GM12878 (cell line): ENCODE results near the gene DAGLA. TPM values are rescaled to one million over a fixed set of nuclear protein-coding genes. Genes with fewer than 3 reads are reported as not detected.

Source experiments
- ATAC-seq: fragments of 200-7000 bp; cut with Tn5 transposase; 3 replicates; pipeline ENCODE4 v1.9.1; 2020; ENCODE audit warnings: mild to moderate bottlenecking, moderate library complexity
- BruUV-seq: library from RNA; stranded (reverse); fragments of 400-500 nt; replicated peaks from 2 replicates; lab custom pipeline; 2021; lab: Mats Ljungman, UMichigan
- CTCF ChIA-PET: fragments of 300-600 bp; sonication (Branson Sonifier 250); formaldehyde crosslinking; extraction: SDS; loops from one replicate; lab custom pipeline; 2021; ENCODE audit warnings: inconsistent platforms; lab: Yijun Ruan, JAX
- POLR2A ChIA-PET: fragments of 350-600 bp; formaldehyde crosslinking; extraction: SDS; loops from one replicate; lab custom pipeline; 2021; ENCODE audit warnings: inconsistent platforms; lab: Charles Lee
- RAD21 ChIA-PET: fragments of 300-600 bp; sonication (Branson Sonifier 250); formaldehyde crosslinking; loops from one replicate; lab custom pipeline; 2023; ENCODE audit warnings: antibody characterized with exemption; ENCODE audit not compliant: unreplicated experiment; lab: Charles Lee
- SMC1A ChIA-PET: fragments of 300-600 bp; sonication (Branson Sonifier 250); formaldehyde crosslinking; loops from one replicate; lab custom pipeline; 2023; ENCODE audit not compliant: unreplicated experiment, uncharacterized antibody; lab: Charles Lee
- DNase-seq: peaks from one replicate; pipeline ENCODE4 v3.0.0-alpha.2; 2011; ENCODE audit warnings: low read depth, low spot score
- FAIRE-seq: peaks from 3 replicates; lab custom pipeline; 2011; peaks lifted over from hg19 to GRCh38; lab: Jason Lieb, UNC
- H2AFZ ChIP-seq: 2 replicates; pipeline ENCODE4 v1.6.0; 2011; ENCODE audit warnings: low read depth, low read length, control low read depth; ENCODE audit not compliant: control insufficient read depth
- H3K27ac ChIP-seq: 2 replicates; pipeline ENCODE4 v1.5.1; 2011; ENCODE audit warnings: control low read depth; ENCODE audit not compliant: control insufficient read depth, insufficient read depth
- H3K27me3 ChIP-seq, 2 experiments: replicated peaks in 1 of 2; 2 replicates each; pipeline versions ENCODE4 v1.6.0 to v1.6.1; 2011; ENCODE audit warnings: low read length in 1 of 2; ENCODE audit not compliant: control insufficient read depth in 2 of 2, insufficient read depth in 2 of 2
- H3K36me3 ChIP-seq, 2 experiments: 2 replicates each; pipeline ENCODE4 v1.5.1; 2011; ENCODE audit warnings: low read length in 1 of 2; ENCODE audit not compliant: control insufficient read depth in 2 of 2, insufficient read depth in 2 of 2
- H3K4me1 ChIP-seq: 2 replicates; pipeline ENCODE4 v1.6.1; 2011; ENCODE audit warnings: mild to moderate bottlenecking, low read length, moderate library complexity, mixed read lengths; ENCODE audit not compliant: control insufficient read depth, insufficient read depth
- H3K4me2 ChIP-seq: 2 replicates; pipeline ENCODE4 v1.6.0; 2011; ENCODE audit warnings: control low read depth; ENCODE audit not compliant: control insufficient read depth, insufficient read depth
- H3K4me3 ChIP-seq: fragments of 200-600 bp; sonication (generic); 2 replicates; pipeline ENCODE4 v1.5.1; 2016
- H3K79me2 ChIP-seq: 2 replicates; pipeline ENCODE4 v1.6.0; 2011; ENCODE audit warnings: low read length; ENCODE audit not compliant: control insufficient read depth, insufficient read depth
- H3K9ac ChIP-seq: 2 replicates; pipeline ENCODE4 v1.8.0; 2011; ENCODE audit warnings: low read length, control low read depth, mixed read lengths; ENCODE audit not compliant: control insufficient read depth, insufficient read depth
- H3K9me3 ChIP-seq: replicated peaks from 3 replicates; pipeline ENCODE4 v1.5.1; 2011; ENCODE audit warnings: mild to moderate bottlenecking, low read length; ENCODE audit not compliant: control insufficient read depth, insufficient read depth
- H4K20me1 ChIP-seq: 2 replicates; pipeline ENCODE4 v1.6.0; 2011; ENCODE audit not compliant: control insufficient read depth, insufficient read depth
- BCL3 ChIP-seq: IDR thresholded peaks from 2 replicates; pipeline ENCODE4 v1.6.1; 2011; ENCODE audit warnings: borderline replicate concordance, low read depth, mild to moderate bottlenecking, moderate library complexity, low read length; ENCODE audit not compliant: insufficient read depth, poor library complexity, severe bottlenecking
- CREM ChIP-seq: IDR thresholded peaks from 2 replicates; pipeline ENCODE4 v1.6.1; 2014; ENCODE audit warnings: antibody characterized with exemption, low read depth
- E2F8 ChIP-seq: fragments of 450-650 bp; IDR thresholded peaks from 2 replicates; pipeline ENCODE4 v1.6.1; 2018; ENCODE audit warnings: mild to moderate bottlenecking, low read depth, moderate library complexity; ENCODE audit not compliant: partially characterized antibody
- RUNX3 ChIP-seq: IDR thresholded peaks from 2 replicates; pipeline ENCODE4 v1.6.1; 2012; ENCODE audit warnings: low read length, inconsistent platforms
- YBX1 ChIP-seq: fragments of 450-650 bp; IDR thresholded peaks from 2 replicates; pipeline ENCODE4 v1.6.1; 2016; ENCODE audit warnings: antibody characterized with exemption
- ZNF24 ChIP-seq: fragments of 450-650 bp; IDR thresholded peaks from 2 replicates; pipeline ENCODE4 v1.6.1; 2017; ENCODE audit warnings: antibody characterized with exemption, mild to moderate bottlenecking
- ZNF274 ChIP-seq: IDR thresholded peaks from one replicate; pipeline ENCODE4 v1.8.0; 2011; ENCODE audit not compliant: insufficient read length, insufficient read depth
- WGBS: methylation state at CpG from one replicate; pipeline ENCODE4 v1.1.6; 2016; ENCODE audit warnings: low lambda C conversion rate; ENCODE audit not compliant: insufficient replicate concordance, insufficient coverage; ENCODE audit errors: missing lambda C conversion rate; 5-methylcytosine and 5-hydroxymethylcytosine counted together
- in situ Hi-C: fragments of 300-500 bp; cut with MboI; formaldehyde crosslinking; loops from 9 replicates; pipeline ENCODE4 v1.14.3; 2018; ENCODE audit warnings: mixed read lengths
- intact Hi-C: fragments of 100-400 bp; cut with micrococcal nuclease; formaldehyde crosslinking; loops from one replicate; pipeline ENCODE4 v1.14.2; 2022; ENCODE audit not compliant: unreplicated experiment
- polyA plus RNA-seq, 11 experiments: library from polyadenylated mRNA; depleted of rRNA in 4 of 11; unstranded in 6 of 11; stranded (reverse) in 5 of 11; fragments of >200 nt; fragmentation: Nextera tagmentation in 4 of 11; fragmentation: Illumina TruSeq in 1 of 11; extraction: Ambion mirVana in 4 of 11; extraction: Trizol in 1 of 11; gene quantifications; 1 replicate in 1 of 11; 2 replicates in 10 of 11; pipeline versions ENCODE4 v1.2.1 to v1.2.3, GENCODE V29; 2011 to 2016; ENCODE audit warnings: inconsistent platforms in 2 of 11, missing spikeins in 2 of 11, low read depth in 1 of 11
- total RNA-seq, 4 experiments: library from RNA; depleted of rRNA in 3 of 4; stranded (reverse); fragments of >200 nt in 3 of 4; fragmentation: Illumina TruSeq in 1 of 4; extraction: Trizol in 1 of 4; gene quantifications; 2 replicates each; pipeline versions ENCODE4 v1.2.1 to v1.2.3, GENCODE V29; 2013 to 2021

Gene DAGLA
- total and polyA plus RNA-seq, 10 of the 15 experiments (the other 5 are each of a cell fraction or from before 2014, with no cell fraction given) = 0.05 TPM; not detected in 9

- FAIRE-seq (no peak), DNase-seq (no peak), ATAC-seq (no peak)
- Histone ChIP-seq H3K9me3 (no peaks in the 10 kb centered on the region), H3K27me3 (no peaks in the 10 kb centered on the region), H3K4me1 (no peaks in the 10 kb centered on the region; the same call in 1 of the 2 replicates), H3K9ac (no peak overlapping the region), H4K20me1 (no peaks in the 10 kb centered on the region), H2AFZ (no peak overlapping the region), H3K4me2 (no peak overlapping the region), H3K79me2 (no peaks in the 10 kb centered on the region), H3K4me3 (no peak overlapping the region), H3K27ac (no peak overlapping the region), H3K36me3 (no peaks in the 10 kb centered on the region)
- no peak for TF ChIP-seq YBX1
- no peak for TF ChIP-seq BCL3
- TF ChIP-seq RUNX3 = no peak
- no peak for TF ChIP-seq ZNF274
- TF ChIP-seq CREM = no peak
- no peak for TF ChIP-seq ZNF24
- TF ChIP-seq E2F8 = no peak
- 71% methylated on average over 41 of the region's 42 CpGs for WGBS
- ChIA-PET SMC1A (no interaction called here), CTCF (interaction anchor here (1.4 to 2.7 kb wide), 3 partner anchors 10 to 44 kb away, joined by 4 to 13 read pairs (median 7); no protein-coding TSS in a partner anchor), RAD21 (interaction anchor here (2.4 kb wide), 1 partner anchor 45 kb away, joined by 7 read pairs; no protein-coding TSS in a partner anchor), POLR2A (no interaction called here)
- in situ Hi-C loops (no loop called here), intact Hi-C loops (no loop called here)
- BruUV-seq = no TSS peak
Observed at GRCh38 chr11:61743486-61744095, 63.4 kb downstream of the DAGLA start.
